GM18907 (cell line): Measurements from ENCODE around the gene MMP3.
"Not testable (repeated sequence)": the region's sequence is repeated elsewhere in the genome, so short reads cannot be mapped to it uniquely, and the experiment has no call there.

Experiments used
- ATAC-seq: cut with Tn5 transposase; IDR thresholded peaks from one replicate; pipeline ENCODE4 v1.9.1; 2021; ENCODE audit warnings: mild to moderate bottlenecking, moderate library complexity; ENCODE audit not compliant: unreplicated experiment

Gene MMP3

GRCh38 chr11:102843489-102843888, at the start of gene MMP3:
Gene MMP3 (minus strand): TSS chr11:102843609. CDS start chr11:102843546, 63 bp downstream.
- ATAC-seq: no peak

GRCh38 chr11:102891736-102892135, 48.3 kb upstream of the MMP3 start:
- ATAC-seq: no peak

- no peak for ATAC-seq
Observed at GRCh38 chr11:102886999-102887398, 43.6 kb upstream of the MMP3 start.

DNA sequence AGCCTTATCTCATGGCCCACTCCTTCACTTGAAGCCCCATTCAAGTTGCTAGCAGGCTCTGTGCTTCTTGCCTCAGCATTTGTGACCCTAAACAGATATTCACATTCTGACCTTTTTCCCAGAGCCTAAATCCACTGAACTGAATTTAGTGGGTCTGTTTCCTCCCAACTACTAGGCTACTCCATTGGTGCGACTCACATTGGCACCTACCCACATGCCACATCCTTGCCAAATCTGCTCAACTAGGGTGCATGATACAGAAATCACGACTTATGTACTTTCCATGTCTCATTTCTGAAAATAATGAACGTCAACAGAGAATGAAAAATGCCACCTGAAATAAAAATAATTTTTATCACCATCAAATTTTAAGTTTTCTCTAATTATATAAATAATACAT, 39.7 kb upstream of the MMP3 start:
- ATAC-seq: peak; percentile 12

DNA sequence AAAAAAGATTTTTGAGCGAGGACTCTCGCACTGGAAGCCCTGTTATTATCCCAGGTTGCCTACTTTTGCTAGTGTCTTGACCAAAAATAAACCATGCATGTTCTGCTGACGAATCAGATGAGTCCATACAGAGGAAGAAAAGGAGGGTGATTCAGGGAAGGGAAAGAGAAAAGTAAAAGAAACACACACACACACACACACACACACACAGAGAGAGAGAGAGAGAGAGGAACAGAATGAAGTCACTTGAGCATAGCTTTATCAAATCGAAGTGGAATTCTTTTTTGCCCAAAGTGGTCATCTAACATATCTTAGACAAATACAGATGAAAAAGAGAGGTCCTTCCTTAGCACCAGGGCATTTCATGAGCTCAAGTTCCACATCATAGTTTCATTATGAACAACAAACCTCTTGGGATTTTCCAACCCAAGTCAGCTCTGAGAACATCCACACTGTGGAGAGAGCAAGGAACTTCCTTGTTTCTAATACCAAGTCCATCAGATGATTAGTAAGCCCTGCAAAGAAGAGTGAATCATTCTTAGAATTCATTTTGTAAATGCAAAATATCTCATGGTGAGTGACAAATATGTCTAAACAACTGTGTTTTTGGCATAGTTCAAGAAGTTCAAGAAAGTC, 39.1 kb upstream of the MMP3 start:
- peak; percentile 93 for ATAC-seq

- ATAC-seq: no peak
Observed at GRCh38 chr11:102879801-102880200, 36.4 kb upstream of the MMP3 start.

DNA sequence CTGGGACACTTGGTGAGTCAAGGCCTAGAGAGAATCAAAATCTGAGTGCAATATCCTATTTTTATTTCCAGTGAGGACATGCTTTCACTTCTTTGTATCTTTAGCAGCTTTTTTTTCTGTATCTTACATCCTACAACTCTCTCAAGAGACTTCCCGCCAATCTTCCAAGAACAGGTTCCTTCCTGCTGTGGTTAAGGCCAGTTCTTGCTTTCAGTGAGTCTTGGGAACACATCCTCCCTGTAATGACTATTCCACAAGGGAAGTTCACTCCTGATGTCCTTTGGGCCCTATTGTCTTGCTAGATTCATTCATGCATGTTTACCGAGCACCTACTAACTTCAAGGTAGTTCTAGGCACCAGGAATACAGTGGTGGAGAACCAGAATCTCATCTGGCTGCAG, 35.2 kb upstream of the MMP3 start:
- no peak for ATAC-seq

GRCh38 chr11:102874852-102875251, 31.4 kb upstream of the MMP3 start, which contains the start of gene MMP12:
Gene MMP12 (minus strand): TSS chr11:102874982. CDS start chr11:102874937, 45 bp downstream.
- ATAC-seq: no peak

DNA sequence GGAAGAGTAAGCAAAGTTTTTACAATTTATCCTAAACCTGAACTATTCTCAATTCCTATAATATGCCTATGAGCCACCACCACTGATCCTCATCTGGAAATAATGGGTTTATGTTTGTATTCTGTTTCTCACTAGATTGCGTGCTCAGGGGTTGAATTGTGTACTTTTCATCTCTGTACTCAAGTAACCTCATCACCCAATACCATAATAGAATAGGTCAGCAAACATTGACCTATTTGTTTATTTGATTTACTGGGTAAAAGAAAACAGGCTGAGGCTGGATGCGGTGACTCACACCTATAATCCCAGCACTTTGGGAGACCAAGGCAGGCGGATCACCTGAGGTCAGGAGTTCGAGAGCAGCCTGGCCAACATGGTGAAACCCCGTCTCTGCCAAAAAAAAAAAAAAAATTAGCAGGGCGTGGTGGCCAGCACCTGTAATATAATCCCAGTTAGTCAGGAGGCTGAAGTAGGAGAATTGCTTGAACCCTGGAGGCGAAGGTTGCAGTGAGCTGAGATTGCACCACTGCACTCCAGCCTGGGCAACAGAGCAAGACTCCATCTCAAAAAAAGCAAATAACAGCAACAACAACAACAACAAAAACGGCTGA, 26.1 kb upstream of the MMP3 start:
- not testable (repeated sequence) for ATAC-seq

- no peak for ATAC-seq
Observed at GRCh38 chr11:102868339-102868738, 24.9 kb upstream of the MMP3 start.

GRCh38 chr11:102864724-102865123, 21.3 kb upstream of the MMP3 start:
- ATAC-seq: no peak

- no peak for ATAC-seq
Observed at GRCh38 chr11:102853956-102854355, 10.5 kb upstream of the MMP3 start.

DNA sequence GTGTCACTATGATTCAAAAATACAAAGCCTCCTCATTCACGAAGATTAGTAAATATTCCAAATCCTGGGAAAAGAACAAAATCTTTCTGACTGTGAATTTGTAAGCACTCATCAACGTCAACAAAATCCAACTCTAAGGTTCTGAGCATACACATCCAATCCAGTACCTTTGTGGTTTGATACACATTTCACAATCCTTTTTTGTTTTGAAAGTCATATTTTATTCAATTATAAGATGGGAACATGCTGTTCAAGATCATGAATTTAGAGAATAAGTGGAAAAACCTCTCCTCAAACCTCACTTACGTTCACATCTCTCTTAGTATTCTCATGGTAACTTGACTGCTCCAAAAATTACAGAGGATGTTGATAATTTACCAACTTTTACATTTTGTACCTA, 9.6 kb upstream of the MMP3 start:
- no peak for ATAC-seq

DNA sequence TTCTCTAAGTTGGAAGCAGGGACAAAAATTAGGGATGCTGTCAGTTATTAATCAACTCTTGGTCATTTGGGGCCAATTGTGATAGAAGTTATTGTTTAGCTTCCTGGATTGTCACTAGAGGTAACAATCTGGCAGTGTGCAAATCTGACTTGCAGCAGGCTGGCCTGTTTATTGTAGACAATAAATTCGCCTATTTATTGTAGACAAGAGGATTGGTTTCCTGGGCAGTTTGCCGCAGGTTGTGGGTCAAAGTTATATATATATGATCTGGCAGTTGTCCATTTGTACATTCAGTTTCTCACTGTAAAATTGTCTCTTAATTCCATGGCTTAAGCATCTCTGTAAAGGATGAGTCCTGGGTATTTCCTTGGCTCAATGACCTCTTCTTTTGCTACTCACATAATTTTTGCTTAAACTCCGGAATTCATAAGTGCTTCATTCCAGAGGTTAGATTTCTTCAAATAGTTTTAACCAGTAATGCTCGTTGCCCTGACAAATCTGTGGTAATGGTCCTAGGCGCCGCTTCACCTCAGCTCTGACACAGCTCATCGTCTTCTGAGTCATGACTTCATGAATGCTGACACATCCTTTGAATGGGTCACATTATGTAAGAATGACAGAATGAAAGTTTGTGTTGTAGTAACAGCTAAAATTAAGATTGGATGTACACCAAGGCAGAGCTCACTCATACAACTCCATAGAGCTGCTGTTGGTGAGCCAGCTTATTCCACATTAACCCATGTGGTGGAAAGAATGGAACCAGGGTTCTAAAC, 7.8 kb upstream of the MMP3 start:
- ATAC-seq: no peak

- ATAC-seq: no peak
Observed at GRCh38 chr11:102849311-102849710, 5.9 kb upstream of the MMP3 start.

DNA sequence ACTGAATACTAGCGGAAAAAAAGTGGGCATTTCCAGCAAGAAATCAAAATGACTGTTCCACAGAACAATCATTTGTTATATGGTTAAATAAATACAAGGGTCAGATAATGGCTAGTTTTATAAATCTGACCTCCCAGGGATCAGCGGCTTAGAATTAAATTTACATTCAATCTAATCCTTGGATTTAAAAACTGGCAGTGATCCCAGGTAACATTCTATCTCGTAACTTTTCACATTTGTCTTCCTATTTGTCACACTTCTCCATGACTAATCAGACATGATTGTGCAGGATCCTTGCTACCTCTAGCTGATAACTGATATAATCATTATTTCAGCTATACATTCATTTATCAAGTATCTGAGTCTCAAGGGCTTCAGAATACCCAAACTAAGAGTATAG, 2.9 kb upstream of the MMP3 start:
- ATAC-seq: no peak

- ATAC-seq: no peak
Observed at GRCh38 chr11:102842930-102843329, 479 bp downstream of the MMP3 start.

DNA sequence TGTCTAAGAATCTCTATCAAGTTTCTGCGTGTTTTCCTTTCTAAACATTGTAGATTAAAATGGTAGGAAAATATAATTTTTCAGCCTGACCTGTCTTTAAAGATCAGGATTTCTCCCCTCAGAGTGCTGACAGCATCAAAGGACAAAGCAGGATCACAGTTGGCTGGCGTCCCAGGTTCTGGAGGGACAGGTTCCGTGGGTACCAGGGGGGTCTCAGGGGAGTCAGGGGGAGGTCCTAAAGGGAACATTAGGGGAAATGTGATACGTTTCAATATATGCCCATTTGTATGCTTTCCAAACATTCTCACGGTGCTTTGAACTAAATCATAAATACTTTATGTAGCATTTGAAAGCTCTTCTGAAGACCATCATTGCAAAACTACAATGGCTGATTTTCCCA, 3.4 kb downstream of the MMP3 start:
- no peak for ATAC-seq

DNA sequence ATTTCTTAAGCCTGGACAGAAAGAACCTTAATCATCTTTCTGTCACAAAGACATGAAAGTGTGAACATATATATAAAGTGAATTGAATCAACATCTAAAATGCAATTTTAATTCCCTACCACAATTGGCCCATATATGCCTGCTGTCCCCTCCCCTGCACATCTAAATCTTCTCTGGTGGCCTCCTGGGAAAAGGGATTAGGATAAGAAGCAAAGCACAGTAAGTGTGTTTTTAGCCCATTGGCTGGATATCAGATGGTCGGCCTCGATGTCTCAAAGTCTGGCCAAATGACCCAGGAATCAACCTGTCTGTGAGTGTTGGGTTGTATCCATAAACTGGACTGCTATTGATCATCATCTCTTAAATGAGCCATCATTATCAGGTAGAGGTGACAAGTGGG, 5.8 kb downstream of the MMP3 start:
- ATAC-seq: no peak

DNA sequence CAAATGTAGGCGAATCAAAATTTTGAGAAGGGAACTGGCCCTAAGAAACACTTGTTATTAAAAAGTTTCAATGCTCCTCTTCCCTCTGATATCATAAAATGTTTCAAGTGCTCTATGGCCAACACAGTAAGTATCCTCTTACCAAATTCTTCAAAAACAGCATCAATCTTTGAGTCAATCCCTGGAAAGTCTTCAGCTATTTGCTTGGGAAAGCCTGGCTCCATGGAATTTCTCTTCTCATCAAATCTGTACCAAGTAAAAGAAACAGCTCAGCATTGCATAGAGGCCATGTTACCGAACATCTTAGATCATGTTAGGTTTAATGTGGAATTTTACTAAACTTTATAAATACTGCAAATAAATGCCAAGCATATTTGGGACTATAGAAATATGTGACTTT, 6.3 kb downstream of the MMP3 start:
- ATAC-seq: no peak

DNA sequence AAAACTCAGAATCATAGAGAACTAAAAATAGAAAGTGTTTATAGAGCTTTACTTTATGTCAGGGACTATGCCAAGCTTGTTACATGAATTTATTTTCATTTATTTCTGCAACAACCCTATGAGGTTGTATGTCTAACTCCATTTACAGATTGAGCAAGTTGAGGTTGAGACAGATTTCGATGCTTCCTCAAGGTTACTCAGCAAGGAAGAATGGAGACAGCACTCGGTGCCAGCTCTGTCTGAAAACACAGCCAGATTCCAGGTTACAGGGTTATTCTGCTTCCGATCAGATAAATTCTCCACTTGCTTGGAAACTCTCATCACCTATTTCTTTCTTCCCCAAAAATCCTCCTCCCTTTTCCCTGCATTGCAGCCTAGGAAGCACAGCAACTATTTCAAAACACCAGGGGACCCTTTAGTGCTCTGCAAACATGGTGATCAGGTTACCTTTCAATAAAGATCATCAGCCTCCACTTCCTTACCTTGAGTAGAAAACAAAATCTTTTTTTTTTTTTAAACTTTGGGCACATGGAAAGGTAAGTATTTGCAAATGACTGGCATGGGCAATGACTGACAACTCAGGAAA, 7.0 kb downstream of the MMP3 start:
- no peak for ATAC-seq

GRCh38 chr11:102833731-102834130, 9.7 kb downstream of the MMP3 start:
- ATAC-seq: no peak
